HepG2 (cell line): ENCODE measurements around the gene PPME1.

Experiments used
- ETV6 ChIP-seq: sonication (generic); formaldehyde crosslinking; conservative IDR thresholded peaks from 2 replicates; pipeline ENCODE4 v1.4.0; 2020; ENCODE audit warnings: missing genetic modification reagents
- EZH2 ChIP-seq: conservative IDR thresholded peaks from 2 replicates; pipeline ENCODE4 v1.6.1; 2012; ENCODE audit warnings: mild to moderate bottlenecking, low read depth, low read length, moderate library complexity
- HES4 ChIP-seq: sonication (generic); formaldehyde crosslinking; IDR thresholded peaks from 2 replicates; pipeline ENCODE4 v1.9.0; 2021; ENCODE audit warnings: mild to moderate bottlenecking, missing genetic modification reagents, borderline replicate concordance
- HOMEZ ChIP-seq: IDR thresholded peaks from 2 replicates; pipeline ENCODE4 v1.6.1; 2016; ENCODE audit warnings: low read depth
- NCOA1 ChIP-seq: sonication (generic); formaldehyde crosslinking; IDR thresholded peaks from 2 replicates; pipeline ENCODE4 v1.9.0; 2021; ENCODE audit warnings: missing genetic modification reagents
- NONO ChIP-seq, 2 experiments: fragments of 450-650 bp in 1 of 2; sonication (generic) in 1 of 2; formaldehyde crosslinking in 1 of 2; IDR thresholded peaks in 1 of 2; conservative IDR thresholded peaks in 1 of 2; 2 replicates each; pipeline versions ENCODE4 v1.6.1 to v1.8.0; 2017 to 2022; ENCODE audit warnings: mild to moderate bottlenecking in 1 of 2, missing genetic modification reagents in 1 of 2, moderate library complexity in 1 of 2
- SNAPC2 ChIP-seq: sonication (generic); formaldehyde crosslinking; IDR thresholded peaks from 2 replicates; pipeline ENCODE4 v1.8.1; 2022; ENCODE audit warnings: mild to moderate bottlenecking, missing genetic modification reagents
- ZFP36 ChIP-seq: fragments of 150-350 bp; IDR thresholded peaks from 2 replicates; pipeline ENCODE4 v1.6.1; 2018; ENCODE audit warnings: borderline replicate concordance, low read length, low read depth; ENCODE audit not compliant: partially characterized antibody
- ZNF292 ChIP-seq: sonication (generic); formaldehyde crosslinking; IDR thresholded peaks from 2 replicates; pipeline ENCODE4 v1.8.1; 2022; ENCODE audit warnings: mild to moderate bottlenecking, low read depth, missing genetic modification reagents, borderline replicate concordance
- ZSCAN22 ChIP-seq: sonication (generic); formaldehyde crosslinking; IDR thresholded peaks from 2 replicates; pipeline ENCODE4 v1.4.0; 2020; ENCODE audit warnings: mild to moderate bottlenecking, missing genetic modification reagents
- TF ChIP-seq, protein P1 (sequence below): sonication (generic); formaldehyde crosslinking; IDR thresholded peaks from 2 replicates; pipeline ENCODE4 v1.5.0; 2020; ENCODE audit warnings: mild to moderate bottlenecking, missing genetic modification reagents, moderate library complexity
- TF ChIP-seq, protein P2 (sequence below): sonication (generic); formaldehyde crosslinking; IDR thresholded peaks from 2 replicates; pipeline ENCODE4 v1.4.0; 2020; ENCODE audit warnings: mild to moderate bottlenecking, missing genetic modification reagents

DNA sequence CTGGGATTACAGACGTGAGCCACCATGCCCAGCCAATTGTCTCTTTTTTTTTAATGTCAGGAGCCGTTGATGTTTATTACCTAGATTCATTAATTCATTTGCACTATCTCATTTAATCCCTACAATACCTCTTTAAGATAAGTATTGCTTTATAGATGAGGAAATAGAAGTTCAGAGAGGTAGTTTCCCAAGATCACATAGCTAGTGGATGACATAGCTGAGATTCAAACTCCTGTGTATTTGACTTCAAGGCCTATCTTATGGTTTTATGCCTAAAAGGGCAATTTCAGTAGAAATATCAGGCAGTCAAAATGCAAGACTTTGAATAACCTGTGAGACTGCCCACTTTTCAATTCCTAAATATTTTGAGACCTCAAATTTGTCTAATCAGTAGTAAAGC lies 66.5 kb downstream of the PPME1 start:
- TF ChIP-seq ETV6 (no peak), EZH2 (no peak), NONO (IDR thresholded peaks at IDR 0.05) (no peak), NONO (CRISPR knock-in tag; conservative IDR thresholded peaks at IDR 0.05) (no peak), NCOA1 (CRISPR knock-in tag) (no peak), ZFP36 (no peak), ZSCAN22 (CRISPR knock-in tag) (no peak), HES4 (no peak), SNAPC2 (CRISPR knock-in tag) (no peak), ZNF292 (CRISPR knock-in tag) (no peak), HOMEZ (no peak)
- TF ChIP-seq, protein P1, sequence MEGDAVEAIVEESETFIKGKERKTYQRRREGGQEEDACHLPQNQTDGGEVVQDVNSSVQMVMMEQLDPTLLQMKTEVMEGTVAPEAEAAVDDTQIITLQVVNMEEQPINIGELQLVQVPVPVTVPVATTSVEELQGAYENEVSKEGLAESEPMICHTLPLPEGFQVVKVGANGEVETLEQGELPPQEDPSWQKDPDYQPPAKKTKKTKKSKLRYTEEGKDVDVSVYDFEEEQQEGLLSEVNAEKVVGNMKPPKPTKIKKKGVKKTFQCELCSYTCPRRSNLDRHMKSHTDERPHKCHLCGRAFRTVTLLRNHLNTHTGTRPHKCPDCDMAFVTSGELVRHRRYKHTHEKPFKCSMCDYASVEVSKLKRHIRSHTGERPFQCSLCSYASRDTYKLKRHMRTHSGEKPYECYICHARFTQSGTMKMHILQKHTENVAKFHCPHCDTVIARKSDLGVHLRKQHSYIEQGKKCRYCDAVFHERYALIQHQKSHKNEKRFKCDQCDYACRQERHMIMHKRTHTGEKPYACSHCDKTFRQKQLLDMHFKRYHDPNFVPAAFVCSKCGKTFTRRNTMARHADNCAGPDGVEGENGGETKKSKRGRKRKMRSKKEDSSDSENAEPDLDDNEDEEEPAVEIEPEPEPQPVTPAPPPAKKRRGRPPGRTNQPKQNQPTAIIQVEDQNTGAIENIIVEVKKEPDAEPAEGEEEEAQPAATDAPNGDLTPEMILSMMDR: no peak
- TF ChIP-seq, protein P2, sequence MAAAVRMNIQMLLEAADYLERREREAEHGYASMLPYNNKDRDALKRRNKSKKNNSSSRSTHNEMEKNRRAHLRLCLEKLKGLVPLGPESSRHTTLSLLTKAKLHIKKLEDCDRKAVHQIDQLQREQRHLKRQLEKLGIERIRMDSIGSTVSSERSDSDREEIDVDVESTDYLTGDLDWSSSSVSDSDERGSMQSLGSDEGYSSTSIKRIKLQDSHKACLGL (CRISPR knock-in tag): no peak
